Amniotic epithelial cell (primary cell): Measurements from ENCODE around the gene DNAJA2.

ENCODE experiments used
- DNase-seq: peaks from one replicate; pipeline ENCODE4 v3.0.0-alpha.2; 2010; ENCODE audit warnings: low read depth

The DNAJA2 gene

GRCh38 chr16:46926470-46927225, 46.8 kb downstream of the DNAJA2 start:
- no peak for DNase-seq

GRCh38 chr16:46924402-46924801, 49.1 kb downstream of the DNAJA2 start:
- no peak for DNase-seq

- DNase-seq: no peak
Measured at GRCh38 chr16:46923513-46924295, 49.8 kb downstream of the DNAJA2 start.

DNA sequence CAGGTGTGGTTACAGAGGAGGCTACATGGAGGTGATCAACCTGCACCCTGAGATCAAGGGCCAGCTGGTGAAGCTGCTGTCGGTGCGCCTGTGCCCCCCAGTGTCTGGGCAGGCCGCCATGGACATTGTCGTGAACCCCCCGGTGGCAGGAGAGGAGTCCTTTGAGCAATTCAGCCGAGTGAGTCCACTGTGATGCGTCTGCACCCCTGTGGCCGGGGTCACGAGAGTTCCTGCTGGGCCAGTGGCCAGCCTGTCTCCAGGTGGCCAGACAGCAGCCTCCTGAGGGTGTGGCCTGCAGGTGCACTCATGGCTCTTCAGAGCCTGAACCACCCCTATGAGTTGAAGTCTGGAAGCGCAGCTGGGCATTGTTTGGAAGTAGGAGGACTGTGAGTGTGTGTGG, 51.2 kb downstream of the DNAJA2 start:
- DNase-seq: no peak

- no peak for DNase-seq
Measured at GRCh38 chr16:46920402-46921068, 52.9 kb downstream of the DNAJA2 start.

GRCh38 chr16:46918905-46919792, 54.3 kb downstream of the DNAJA2 start:
- no peak for DNase-seq

- no peak for DNase-seq
Measured at GRCh38 chr16:46918400-46918799, 55.1 kb downstream of the DNAJA2 start.

DNA sequence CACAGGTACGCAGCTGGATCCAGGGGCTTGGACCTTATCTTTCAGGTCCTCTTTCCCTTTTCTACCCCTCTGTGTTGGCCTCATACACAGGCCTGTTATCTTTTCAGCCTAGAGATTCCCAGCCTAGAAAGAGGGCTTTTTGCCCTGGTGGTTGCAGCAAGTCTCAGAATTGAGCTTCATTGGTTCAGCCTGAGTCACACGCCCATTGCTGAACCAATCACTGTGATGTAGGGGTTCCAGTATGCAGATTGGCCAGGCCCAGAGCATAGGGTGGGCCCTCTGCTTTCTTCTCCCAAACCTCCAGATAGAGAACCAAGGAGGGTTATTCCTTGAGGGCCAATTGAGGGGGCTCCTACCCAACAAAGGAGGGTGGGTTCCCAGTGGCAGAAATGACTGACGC, 56.5 kb downstream of the DNAJA2 start:
- peak; percentile 25 for DNase-seq

DNA sequence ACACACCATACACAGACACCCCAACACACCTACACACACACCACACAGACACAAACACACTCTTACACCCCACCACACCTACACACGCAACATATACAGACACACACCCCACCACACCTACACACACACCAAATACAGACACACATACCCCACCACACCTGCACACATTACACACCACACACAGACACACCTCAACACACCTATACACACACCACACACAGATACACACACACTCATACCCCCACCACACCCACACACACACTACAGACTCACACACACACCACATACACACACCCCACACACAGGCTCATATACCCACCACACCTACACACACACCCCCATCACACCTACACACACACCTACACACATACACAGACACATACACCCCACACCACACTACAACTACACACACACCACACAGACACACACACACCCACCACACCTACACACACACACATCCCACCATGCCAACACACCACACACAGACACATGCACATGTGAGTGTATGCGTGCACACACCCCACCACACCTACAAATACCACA, 57.9 kb downstream of the DNAJA2 start:
- no peak for DNase-seq

GRCh38 chr16:46914556-46915201, 58.8 kb downstream of the DNAJA2 start:
- DNase-seq: no peak

DNA sequence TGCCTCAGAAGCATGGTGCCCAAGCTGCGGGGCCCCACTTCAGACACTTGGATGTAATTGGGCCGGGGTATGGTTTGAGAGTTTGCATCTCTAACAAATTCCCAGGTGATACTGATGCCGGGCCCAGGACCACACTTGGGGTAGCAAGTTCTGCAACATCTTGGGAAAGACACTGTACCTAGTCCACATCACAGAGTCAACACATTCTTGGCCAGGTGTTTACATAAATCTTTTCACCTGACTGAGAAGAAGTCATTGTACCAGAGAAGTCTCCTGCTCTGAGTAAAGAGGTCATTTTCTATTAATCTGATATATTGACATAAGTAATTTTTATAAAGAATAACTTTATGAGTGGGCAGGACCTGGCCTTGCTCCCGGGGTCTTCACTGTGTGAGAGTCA, 61.8 kb downstream of the DNAJA2 start:
- DNase-seq: no peak

- no peak for DNase-seq
Measured at GRCh38 chr16:46911038-46911437, 62.4 kb downstream of the DNAJA2 start.

GRCh38 chr16:46908540-46909372, 64.7 kb downstream of the DNAJA2 start:
- peak; percentile 53 for DNase-seq

GRCh38 chr16:46907061-46907774, 66.3 kb downstream of the DNAJA2 start:
- no peak for DNase-seq

DNA sequence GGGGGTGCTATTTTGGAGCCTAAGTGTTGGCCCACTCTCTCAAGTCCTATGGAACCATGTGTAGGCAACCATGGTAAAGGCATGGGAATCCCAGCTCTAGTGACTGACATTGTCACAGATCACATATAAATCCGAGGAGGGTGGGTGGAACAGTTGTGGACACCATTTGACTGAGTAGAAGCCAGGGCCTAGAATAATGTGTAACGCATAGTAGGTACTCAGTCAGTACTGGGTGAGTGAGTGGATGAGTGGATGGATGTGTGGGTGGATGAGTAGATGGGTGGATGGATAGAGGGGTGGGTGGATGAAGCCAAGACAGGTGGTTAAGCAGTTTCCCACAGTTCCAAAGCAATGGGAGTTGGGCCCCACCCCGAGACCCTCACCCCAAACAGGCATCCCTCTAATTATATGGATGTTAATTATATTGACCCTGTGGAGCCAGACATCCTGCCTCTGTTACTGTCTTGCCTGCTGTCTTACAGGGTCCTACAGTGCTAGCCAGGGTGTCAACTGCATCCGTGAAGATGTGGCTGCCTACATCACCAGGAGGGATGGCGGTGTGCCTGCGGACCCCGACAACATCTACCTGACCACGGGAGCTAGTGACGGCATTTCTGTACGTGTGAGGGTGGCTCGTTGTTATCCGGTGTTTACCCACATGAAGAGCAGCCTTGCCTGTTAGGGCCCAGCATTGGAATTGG, 67.0 kb downstream of the DNAJA2 start:
- no peak for DNase-seq
